HCT116 (cell line): ENCODE data around the gene PPP4R3A.

Experiments used
- CEBPB ChIP-seq: IDR thresholded peaks from 2 replicates; pipeline ENCODE4 v1.6.1; 2012; ENCODE audit warnings: low read depth
- EZH2 ChIP-seq: fragments of 200-600 bp; sonication (generic); IDR thresholded peaks from 2 replicates; pipeline ENCODE4 v1.6.1; 2017; ENCODE audit warnings: antibody characterized with exemption, mixed run types
- POLR2A ChIP-seq: IDR thresholded peaks from 2 replicates; pipeline ENCODE4 v1.7.0; 2011; ENCODE audit warnings: borderline replicate concordance; ENCODE audit not compliant: insufficient read depth, insufficient read length; ENCODE audit errors: extremely low read depth
- POLR2AphosphoS5 ChIP-seq: IDR thresholded peaks from 2 replicates; pipeline ENCODE4 v1.6.1; 2011; ENCODE audit warnings: mild to moderate bottlenecking, low read depth, low read length, moderate library complexity
- SIN3A ChIP-seq: IDR thresholded peaks from 2 replicates; pipeline ENCODE4 v1.6.1; 2012; ENCODE audit warnings: low read depth
- TF ChIP-seq, protein P1 (sequence below), 3 experiments: fragments of 200-600 bp in 1 of 3; sonication (generic) in 1 of 3; IDR thresholded peaks in 2 of 3; conservative IDR thresholded peaks in 1 of 3; 2 replicates each; pipeline ENCODE4 v1.5.1; 2012 to 2017; ENCODE audit warnings: low read depth in 2 of 3, low read length in 2 of 3, antibody characterized with exemption in 1 of 3, borderline replicate concordance in 1 of 3, control low read depth in 1 of 3, mild to moderate bottlenecking in 1 of 3, mixed read lengths in 1 of 3, mixed run types in 1 of 3, moderate library complexity in 1 of 3; ENCODE audit not compliant: insufficient read depth in 1 of 3
- TF ChIP-seq, protein P2 (sequence below): IDR thresholded peaks from 2 replicates; pipeline ENCODE4 v1.6.1; 2012; ENCODE audit warnings: low read depth
- TF ChIP-seq, protein P3 (sequence below): IDR thresholded peaks from 2 replicates; pipeline ENCODE4 v1.6.1; 2012
- TF ChIP-seq, protein P4 (sequence below): IDR thresholded peaks from 2 replicates; pipeline ENCODE4 v1.6.1; 2012

DNA sequence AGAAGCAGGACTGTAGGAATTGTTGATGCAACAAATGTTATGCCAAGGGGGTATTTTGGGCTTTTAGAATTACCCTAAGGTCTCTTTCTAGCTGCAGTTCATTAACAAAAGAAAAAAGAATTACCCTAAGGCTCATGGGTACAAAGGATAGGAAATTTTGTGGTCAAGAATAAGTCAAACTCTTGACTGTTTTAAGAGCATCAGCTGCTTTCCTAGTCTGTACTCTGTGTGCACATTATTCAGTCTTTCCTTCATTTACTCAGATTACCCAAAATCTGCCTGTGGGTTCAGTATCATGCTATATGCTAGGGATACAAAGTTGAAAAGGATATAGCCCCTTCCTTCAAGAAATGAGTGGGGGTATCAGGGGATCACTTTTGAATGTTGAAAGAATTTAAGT is 56.0 kb downstream of the PPP4R3A start:
- TF ChIP-seq, protein P1, sequence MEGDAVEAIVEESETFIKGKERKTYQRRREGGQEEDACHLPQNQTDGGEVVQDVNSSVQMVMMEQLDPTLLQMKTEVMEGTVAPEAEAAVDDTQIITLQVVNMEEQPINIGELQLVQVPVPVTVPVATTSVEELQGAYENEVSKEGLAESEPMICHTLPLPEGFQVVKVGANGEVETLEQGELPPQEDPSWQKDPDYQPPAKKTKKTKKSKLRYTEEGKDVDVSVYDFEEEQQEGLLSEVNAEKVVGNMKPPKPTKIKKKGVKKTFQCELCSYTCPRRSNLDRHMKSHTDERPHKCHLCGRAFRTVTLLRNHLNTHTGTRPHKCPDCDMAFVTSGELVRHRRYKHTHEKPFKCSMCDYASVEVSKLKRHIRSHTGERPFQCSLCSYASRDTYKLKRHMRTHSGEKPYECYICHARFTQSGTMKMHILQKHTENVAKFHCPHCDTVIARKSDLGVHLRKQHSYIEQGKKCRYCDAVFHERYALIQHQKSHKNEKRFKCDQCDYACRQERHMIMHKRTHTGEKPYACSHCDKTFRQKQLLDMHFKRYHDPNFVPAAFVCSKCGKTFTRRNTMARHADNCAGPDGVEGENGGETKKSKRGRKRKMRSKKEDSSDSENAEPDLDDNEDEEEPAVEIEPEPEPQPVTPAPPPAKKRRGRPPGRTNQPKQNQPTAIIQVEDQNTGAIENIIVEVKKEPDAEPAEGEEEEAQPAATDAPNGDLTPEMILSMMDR (IDR thresholded peaks at IDR 0.05 in 2 of 3, conservative IDR thresholded peaks at IDR 0.05 in 1 of 3; ENCODE audit: borderline replicate concordance in 1 of 3, insufficient read depth in 1 of 3, low read depth in 2 of 3, low read length in 2 of 3) = no peak
- TF ChIP-seq, protein P2, sequence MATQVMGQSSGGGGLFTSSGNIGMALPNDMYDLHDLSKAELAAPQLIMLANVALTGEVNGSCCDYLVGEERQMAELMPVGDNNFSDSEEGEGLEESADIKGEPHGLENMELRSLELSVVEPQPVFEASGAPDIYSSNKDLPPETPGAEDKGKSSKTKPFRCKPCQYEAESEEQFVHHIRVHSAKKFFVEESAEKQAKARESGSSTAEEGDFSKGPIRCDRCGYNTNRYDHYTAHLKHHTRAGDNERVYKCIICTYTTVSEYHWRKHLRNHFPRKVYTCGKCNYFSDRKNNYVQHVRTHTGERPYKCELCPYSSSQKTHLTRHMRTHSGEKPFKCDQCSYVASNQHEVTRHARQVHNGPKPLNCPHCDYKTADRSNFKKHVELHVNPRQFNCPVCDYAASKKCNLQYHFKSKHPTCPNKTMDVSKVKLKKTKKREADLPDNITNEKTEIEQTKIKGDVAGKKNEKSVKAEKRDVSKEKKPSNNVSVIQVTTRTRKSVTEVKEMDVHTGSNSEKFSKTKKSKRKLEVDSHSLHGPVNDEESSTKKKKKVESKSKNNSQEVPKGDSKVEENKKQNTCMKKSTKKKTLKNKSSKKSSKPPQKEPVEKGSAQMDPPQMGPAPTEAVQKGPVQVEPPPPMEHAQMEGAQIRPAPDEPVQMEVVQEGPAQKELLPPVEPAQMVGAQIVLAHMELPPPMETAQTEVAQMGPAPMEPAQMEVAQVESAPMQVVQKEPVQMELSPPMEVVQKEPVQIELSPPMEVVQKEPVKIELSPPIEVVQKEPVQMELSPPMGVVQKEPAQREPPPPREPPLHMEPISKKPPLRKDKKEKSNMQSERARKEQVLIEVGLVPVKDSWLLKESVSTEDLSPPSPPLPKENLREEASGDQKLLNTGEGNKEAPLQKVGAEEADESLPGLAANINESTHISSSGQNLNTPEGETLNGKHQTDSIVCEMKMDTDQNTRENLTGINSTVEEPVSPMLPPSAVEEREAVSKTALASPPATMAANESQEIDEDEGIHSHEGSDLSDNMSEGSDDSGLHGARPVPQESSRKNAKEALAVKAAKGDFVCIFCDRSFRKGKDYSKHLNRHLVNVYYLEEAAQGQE = no peak
- TF ChIP-seq POLR2AphosphoS5 (no peak), SIN3A (no peak), EZH2 (no peak), CEBPB (no peak), POLR2A (no peak)
- TF ChIP-seq, protein P3, sequence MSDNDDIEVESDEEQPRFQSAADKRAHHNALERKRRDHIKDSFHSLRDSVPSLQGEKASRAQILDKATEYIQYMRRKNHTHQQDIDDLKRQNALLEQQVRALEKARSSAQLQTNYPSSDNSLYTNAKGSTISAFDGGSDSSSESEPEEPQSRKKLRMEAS = no peak
- TF ChIP-seq, protein P4, sequence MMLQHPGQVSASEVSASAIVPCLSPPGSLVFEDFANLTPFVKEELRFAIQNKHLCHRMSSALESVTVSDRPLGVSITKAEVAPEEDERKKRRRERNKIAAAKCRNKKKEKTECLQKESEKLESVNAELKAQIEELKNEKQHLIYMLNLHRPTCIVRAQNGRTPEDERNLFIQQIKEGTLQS = no peak
